Activated CD8-positive, alpha-beta memory T cell treated with anti-CD3 and anti-CD28 coated beads, Interleukin-2, amount 50 U/mL, for 24 hours (primary cell): ENCODE measurements around the gene MYOZ1.

Experiments
- DNase-seq: peaks from one replicate; pipeline ENCODE4 v3.0.0-alpha.2; 2020; ENCODE audit errors: extremely low read depth

Gene MYOZ1

GRCh38 chr10:73597346-73597745 lies 43.9 kb downstream of the MYOZ1 start:
- no peak for DNase-seq

- no peak for DNase-seq
These were observed 47.5 kb downstream of the MYOZ1 start for GRCh38 chr10:73593812-73594211.

GRCh38 chr10:73593110-73593509 lies 48.2 kb downstream of the MYOZ1 start:
- DNase-seq, result no peak

- DNase-seq, result no peak
These were observed 49.2 kb downstream of the MYOZ1 start for GRCh38 chr10:73591935-73592699.

GRCh38 chr10:73590881-73591799 lies 50.1 kb downstream of the MYOZ1 start, which contains the start of gene USP54:
Gene USP54 (minus strand): TSS chr10:73591342. CDS start chr10:73575658, 15,684 bp downstream.
- DNase-seq, result no peak

- no peak for DNase-seq
These were observed 51.6 kb downstream of the MYOZ1 start for GRCh38 chr10:73589563-73590126.

- DNase-seq, result no peak
These were observed 52.6 kb downstream of the MYOZ1 start for GRCh38 chr10:73588656-73589055.

- no peak for DNase-seq
These were observed 54.7 kb downstream of the MYOZ1 start for GRCh38 chr10:73586583-73586984.

- no peak for DNase-seq
These were observed 55.9 kb downstream of the MYOZ1 start for GRCh38 chr10:73585327-73585726.

GRCh38 chr10:73584737-73585136 lies 56.5 kb downstream of the MYOZ1 start:
- DNase-seq, result no peak

- no peak for DNase-seq
These were observed 59.4 kb downstream of the MYOZ1 start for GRCh38 chr10:73581918-73582317.
